Fibroblast of lung (primary cell): ENCODE measurements around the gene VSIG4. TPM values are rescaled to one million over a fixed set of nuclear protein-coding genes. Genes with fewer than 3 reads are reported as not detected.

Experiments
- DNase-seq, 2 donors: peaks; one replicate each; pipeline versions ENCODE4 v3.0.0 to v3.0.0-alpha.2; 2010; ENCODE audit warnings: low read depth in 2 of 2
- H2AFZ ChIP-seq: 2 replicates; pipeline ENCODE4 v1.5.1; 2012; ENCODE audit warnings: low read length, control low read depth, inconsistent platforms
- H3K27ac ChIP-seq: 2 replicates; pipeline ENCODE4 v1.5.1; 2011; ENCODE audit warnings: low read length, control low read depth; ENCODE audit not compliant: insufficient read depth
- H3K27me3 ChIP-seq: 2 replicates; pipeline ENCODE4 v1.5.1; 2011; ENCODE audit warnings: mild to moderate bottlenecking, low read length; ENCODE audit not compliant: control insufficient read depth, insufficient read depth
- H3K36me3 ChIP-seq: 2 replicates; pipeline ENCODE4 v1.5.1; 2011; ENCODE audit warnings: low read length; ENCODE audit not compliant: control insufficient read depth, insufficient read depth
- H3K4me1 ChIP-seq: 2 replicates; pipeline ENCODE4 v1.5.1; 2011; ENCODE audit warnings: low read length; ENCODE audit not compliant: control insufficient read depth, insufficient read depth; ENCODE audit errors: extremely low read depth
- H3K4me2 ChIP-seq: 2 replicates; pipeline ENCODE4 v1.5.1; 2011; ENCODE audit warnings: low read length, control low read depth; ENCODE audit not compliant: insufficient read depth; ENCODE audit errors: extremely low read depth
- H3K4me3 ChIP-seq, 4 experiments: fragments of 200-600 bp in 1 of 4; sonication (generic) in 1 of 4; replicated peaks in 1 of 4; 2 replicates each; pipeline ENCODE4 v1.5.1; 2011 to 2016; ENCODE audit warnings: low read length in 4 of 4, low read depth in 3 of 4, mild to moderate bottlenecking in 3 of 4, control low read depth in 2 of 4, inconsistent platforms in 1 of 4, mixed read lengths in 1 of 4; ENCODE audit not compliant: insufficient read depth in 1 of 4; ENCODE audit errors: control extremely low read depth in 1 of 4
- H3K79me2 ChIP-seq: 2 replicates; pipeline ENCODE4 v1.5.1; 2012; ENCODE audit warnings: mild to moderate bottlenecking, low read length, inconsistent platforms; ENCODE audit not compliant: control insufficient read depth, insufficient read depth
- H3K9ac ChIP-seq: 2 replicates; pipeline ENCODE4 v1.5.1; 2011; ENCODE audit warnings: mild to moderate bottlenecking, low read length, control low read depth; ENCODE audit not compliant: insufficient read depth
- H3K9me3 ChIP-seq: 2 replicates; pipeline ENCODE4 v1.5.1; 2012; ENCODE audit warnings: low read depth, low read length; ENCODE audit not compliant: control insufficient read depth, insufficient read depth
- H4K20me1 ChIP-seq: 2 replicates; pipeline ENCODE4 v1.5.1; 2011; ENCODE audit warnings: low read length; ENCODE audit not compliant: control insufficient read depth, insufficient read depth; ENCODE audit errors: extremely low read depth
- EZH2 ChIP-seq: IDR thresholded peaks from 2 replicates; pipeline ENCODE4 v1.5.1; 2012; ENCODE audit warnings: low read length, control low read depth, mild to moderate bottlenecking; ENCODE audit errors: missing control alignments
- polyA plus RNA-seq, 2 donors: library from polyadenylated mRNA; depleted of rRNA in 1 of 2; stranded (reverse) in 1 of 2; unstranded in 1 of 2; fragments of >200 nt; gene quantifications; 2 replicates each; pipeline ENCODE4 v1.2.1, GENCODE V29; 2011 to 2012; ENCODE audit warnings: missing spikeins in 1 of 2
- total RNA-seq: library from RNA; depleted of rRNA; stranded (reverse); fragments of >200 nt; gene quantifications from 2 replicates; pipeline ENCODE4 v1.2.1, GENCODE V29; 2014
- TF ChIP-seq, protein P1 (sequence below), 2 donors: IDR thresholded peaks in 1 of 2; conservative IDR thresholded peaks in 1 of 2; 1 replicate in 1 of 2; 2 replicates in 1 of 2; pipeline ENCODE4 v1.5.1; 2011 to 2012; ENCODE audit warnings: low read length in 2 of 2, control low read depth in 1 of 2, inconsistent platforms in 1 of 2, low read depth in 1 of 2, mild to moderate bottlenecking in 1 of 2

VSIG4 gene
- total and polyA plus RNA-seq, 2 donors (not counting 1 experiment from before 2014, with no cell fraction given) = not detected

DNA sequence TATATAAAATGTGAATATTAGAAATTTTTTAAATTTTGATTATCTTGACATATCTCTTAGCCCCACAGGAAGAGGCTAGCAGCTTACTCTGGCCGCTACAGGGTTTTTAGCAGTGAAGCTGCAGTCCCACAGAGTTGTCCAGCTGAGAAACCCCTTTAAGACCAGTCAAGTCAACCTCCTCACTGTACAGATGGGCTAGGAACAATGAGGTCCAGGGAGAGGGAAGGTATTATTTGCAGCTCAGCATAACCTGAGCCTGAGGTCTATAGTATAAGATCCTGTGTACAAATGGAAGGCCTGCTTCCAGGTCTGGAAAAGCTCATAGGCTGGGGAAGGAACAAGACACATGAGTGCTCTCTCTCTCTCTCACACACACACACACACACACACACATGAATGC lies 1.8 kb downstream of the VSIG4 start:
- Histone ChIP-seq H3K9ac (no peak overlapping the region), H4K20me1 (no peaks in the 10 kb centered on the region), H2AFZ (no peak overlapping the region), H3K27ac (no peak overlapping the region), H3K4me1 (no peaks in the 10 kb centered on the region), H3K4me3 (no peak overlapping the region), H3K9me3 (no peaks in the 10 kb centered on the region), H3K4me2 (no peak overlapping the region), H3K36me3 (no peaks in the 10 kb centered on the region), H3K27me3 (no peaks in the 10 kb centered on the region), H3K79me2 (no peaks in the 10 kb centered on the region)
- TF ChIP-seq EZH2 = no peak
- TF ChIP-seq, protein P1, sequence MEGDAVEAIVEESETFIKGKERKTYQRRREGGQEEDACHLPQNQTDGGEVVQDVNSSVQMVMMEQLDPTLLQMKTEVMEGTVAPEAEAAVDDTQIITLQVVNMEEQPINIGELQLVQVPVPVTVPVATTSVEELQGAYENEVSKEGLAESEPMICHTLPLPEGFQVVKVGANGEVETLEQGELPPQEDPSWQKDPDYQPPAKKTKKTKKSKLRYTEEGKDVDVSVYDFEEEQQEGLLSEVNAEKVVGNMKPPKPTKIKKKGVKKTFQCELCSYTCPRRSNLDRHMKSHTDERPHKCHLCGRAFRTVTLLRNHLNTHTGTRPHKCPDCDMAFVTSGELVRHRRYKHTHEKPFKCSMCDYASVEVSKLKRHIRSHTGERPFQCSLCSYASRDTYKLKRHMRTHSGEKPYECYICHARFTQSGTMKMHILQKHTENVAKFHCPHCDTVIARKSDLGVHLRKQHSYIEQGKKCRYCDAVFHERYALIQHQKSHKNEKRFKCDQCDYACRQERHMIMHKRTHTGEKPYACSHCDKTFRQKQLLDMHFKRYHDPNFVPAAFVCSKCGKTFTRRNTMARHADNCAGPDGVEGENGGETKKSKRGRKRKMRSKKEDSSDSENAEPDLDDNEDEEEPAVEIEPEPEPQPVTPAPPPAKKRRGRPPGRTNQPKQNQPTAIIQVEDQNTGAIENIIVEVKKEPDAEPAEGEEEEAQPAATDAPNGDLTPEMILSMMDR (conservative IDR thresholded peaks at IDR 0.05 in 1 of 2, IDR thresholded peaks at IDR 0.05 in 1 of 2; ENCODE audit: low read depth in 1 of 2, low read length in 2 of 2) = no peak
- DNase-seq = no peak

DNA sequence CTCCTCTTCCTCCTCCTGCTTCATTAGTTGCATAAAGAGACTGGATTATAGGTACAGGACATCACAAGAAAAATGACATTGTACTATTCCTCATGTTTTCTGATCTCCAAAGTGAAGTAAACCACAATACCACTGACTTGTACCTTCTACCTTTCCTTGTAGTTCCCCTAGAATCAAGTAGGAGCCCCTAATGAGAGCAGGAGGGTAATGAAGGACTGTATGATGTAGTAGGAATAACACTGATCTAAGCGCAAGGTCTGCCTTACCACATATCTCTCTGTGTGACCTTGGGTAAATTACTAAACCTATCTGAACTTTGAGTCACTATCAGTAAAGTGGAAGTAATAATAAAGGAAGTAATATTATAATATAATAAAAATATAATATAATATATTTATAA lies 3.6 kb downstream of the VSIG4 start:
- DNase-seq = no peak
- Histone ChIP-seq H3K27me3 (no peaks in the 10 kb centered on the region), H3K4me1 (no peaks in the 10 kb centered on the region), H3K9me3 (no peaks in the 10 kb centered on the region), H3K36me3 (no peaks in the 10 kb centered on the region), H2AFZ (no peak overlapping the region), H3K4me2 (no peak overlapping the region), H4K20me1 (no peaks in the 10 kb centered on the region), H3K79me2 (no peaks in the 10 kb centered on the region), H3K27ac (no peak overlapping the region), H3K9ac (no peak overlapping the region), H3K4me3 (no peak overlapping the region)
- TF ChIP-seq, protein P1 (conservative IDR thresholded peaks at IDR 0.05 in 1 of 2, IDR thresholded peaks at IDR 0.05 in 1 of 2; ENCODE audit: low read depth in 1 of 2, low read length in 2 of 2) = no peak
- TF ChIP-seq EZH2 = no peak

DNA sequence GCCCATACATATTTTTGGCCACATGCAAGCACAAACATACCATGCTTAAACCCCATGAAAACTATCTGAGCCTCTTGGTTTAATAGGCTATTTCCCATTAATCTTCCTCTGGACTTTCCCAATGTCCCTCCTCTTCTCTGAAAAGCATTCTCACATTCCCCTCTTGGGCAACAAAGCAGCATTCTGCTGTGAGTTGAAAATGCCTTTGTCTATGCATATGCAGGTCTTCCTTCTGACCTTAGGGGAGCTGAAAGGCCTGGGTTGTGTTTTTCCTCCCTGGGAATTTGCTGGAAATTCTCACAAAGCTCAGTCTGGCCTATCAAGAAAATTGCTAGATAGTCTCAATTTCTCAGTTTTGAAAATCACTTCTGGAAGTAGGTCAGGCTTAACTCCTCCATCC lies 4.2 kb downstream of the VSIG4 start:
- no peak overlapping the region for H2AFZ ChIP-seq
- H3K4me2 ChIP-seq = no peak overlapping the region
- no peak overlapping the region for H3K27ac ChIP-seq
- H3K36me3 ChIP-seq = no peaks in the 10 kb centered on the region
- DNase-seq = no peak
- no peak for TF ChIP-seq EZH2
- TF ChIP-seq, protein P1 (conservative IDR thresholded peaks at IDR 0.05 in 1 of 2, IDR thresholded peaks at IDR 0.05 in 1 of 2; ENCODE audit: low read depth in 1 of 2, low read length in 2 of 2) = no peak
- H3K79me2 ChIP-seq = no peaks in the 10 kb centered on the region
- no peak overlapping the region for H3K4me3 ChIP-seq
- no peak overlapping the region for H3K9ac ChIP-seq
- no peaks in the 10 kb centered on the region for H4K20me1 ChIP-seq
- no peaks in the 10 kb centered on the region for H3K9me3 ChIP-seq
- H3K27me3 ChIP-seq = no peaks in the 10 kb centered on the region
- no peaks in the 10 kb centered on the region for H3K4me1 ChIP-seq
